Measurements from ENCODE around the gene RAPGEF1.

Gene RAPGEF1

GRCh38 chr9:131776473-131776872, 36.6 kb upstream of the RAPGEF1 start:
- no peak for TF ChIP-seq TAF1 (IDR thresholded peaks at IDR 0.05; ENCODE audit: borderline replicate concordance, insufficient read depth, low read length)
- no peak for TF ChIP-seq FOXP2 (optimal IDR thresholded peaks at IDR 0.05; ENCODE audit: borderline replicate concordance, extremely low read depth, extremely low read length, insufficient read depth)
- peak; percentile 91 to 96 for TF ChIP-seq REST (IDR thresholded peaks at IDR 0.05; ENCODE audit: insufficient read depth in 1 of 2, low read depth in 2 of 2, low read length in 2 of 2)
- no peak for TF ChIP-seq SIN3A (IDR thresholded peaks at IDR 0.05; ENCODE audit: borderline replicate concordance, insufficient read depth, low read length)
- TF ChIP-seq POLR2AphosphoS5 (IDR thresholded peaks at IDR 0.05; ENCODE audit: low read depth, low read length) = no peak

- no peak for TF ChIP-seq POLR2AphosphoS5 (IDR thresholded peaks at IDR 0.05; ENCODE audit: low read depth, low read length)
- no peak for TF ChIP-seq SIN3A (IDR thresholded peaks at IDR 0.05; ENCODE audit: borderline replicate concordance, insufficient read depth, low read length)
Measured at GRCh38 chr9:131776036-131776435, 36.2 kb upstream of the RAPGEF1 start.

- TF ChIP-seq SIN3A (IDR thresholded peaks at IDR 0.05; ENCODE audit: borderline replicate concordance, insufficient read depth, low read length) (no peak), REST (IDR thresholded peaks at IDR 0.05; ENCODE audit: insufficient read depth in 1 of 2, low read depth in 2 of 2, low read length in 2 of 2) (no peak), POLR2AphosphoS5 (IDR thresholded peaks at IDR 0.05; ENCODE audit: low read depth, low read length) (no peak)
Measured at GRCh38 chr9:131774636-131775035, 34.8 kb upstream of the RAPGEF1 start.

GRCh38 chr9:131773911-131774379, 34.1 kb upstream of the RAPGEF1 start:
- TF ChIP-seq REST (IDR thresholded peaks at IDR 0.05; ENCODE audit: insufficient read depth in 1 of 2, low read depth in 2 of 2, low read length in 2 of 2) = peak; percentile 94
- TF ChIP-seq POLR2AphosphoS5 (IDR thresholded peaks at IDR 0.05; ENCODE audit: low read depth, low read length) = no peak

- TF ChIP-seq TAF1 (IDR thresholded peaks at IDR 0.05; ENCODE audit: borderline replicate concordance, insufficient read depth, low read length) = no peak
- no peak for TF ChIP-seq SIN3A (IDR thresholded peaks at IDR 0.05; ENCODE audit: borderline replicate concordance, insufficient read depth, low read length)
- no peak for TF ChIP-seq POLR2AphosphoS5 (IDR thresholded peaks at IDR 0.05; ENCODE audit: low read depth, low read length)
- TF ChIP-seq FOXP2 (optimal IDR thresholded peaks at IDR 0.05; ENCODE audit: borderline replicate concordance, extremely low read depth, extremely low read length, insufficient read depth) = no peak
- TF ChIP-seq REST (IDR thresholded peaks at IDR 0.05; ENCODE audit: insufficient read depth in 1 of 2, low read depth in 2 of 2, low read length in 2 of 2) = no peak
Measured at GRCh38 chr9:131772940-131773339, 33.1 kb upstream of the RAPGEF1 start.
